Measurements from ENCODE around the gene NEDD4. TPM values are rescaled to one million over a fixed set of nuclear protein-coding genes. Genes with fewer than 3 reads are reported as not detected.

NEDD4 gene
- polyA plus RNA-seq, 3 donors: 1.2 to 3.8 (median 1.3) TPM

DNA sequence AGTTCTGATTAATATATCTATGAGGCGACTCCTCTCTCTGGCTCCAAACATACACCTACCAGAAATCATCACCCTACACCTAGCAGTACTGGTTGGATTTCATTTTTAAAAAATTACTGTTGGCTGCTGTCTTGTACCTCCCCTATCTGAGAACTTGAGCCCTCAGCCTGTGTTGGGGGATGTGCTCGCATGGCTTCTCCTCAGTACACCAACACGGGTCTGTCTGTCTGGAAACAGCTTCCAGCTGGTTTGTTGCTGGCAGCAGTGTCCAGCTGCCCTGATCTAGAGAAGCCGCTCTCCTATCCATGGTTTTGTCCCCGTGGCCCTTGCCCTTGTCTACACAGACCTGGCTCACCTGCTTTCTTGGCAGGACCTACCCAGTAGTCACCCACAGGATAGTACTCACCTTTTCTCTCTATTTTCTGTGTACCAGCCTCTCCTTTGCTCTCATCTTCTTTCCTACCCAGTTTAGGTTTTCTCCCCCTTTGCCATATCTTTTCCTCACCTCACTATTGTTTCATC, 43.2 kb upstream of the NEDD4 start:
- H3K9me3 ChIP-seq (replicated peaks in 1 of 2; ENCODE audit: control insufficient read depth in 1 of 2, insufficient read depth in 1 of 2, low read length in 2 of 2): no peaks in the 10 kb centered on the region
- peaks cover 0 to 3% (median 0%) of the 10 kb centered on the region in 7 donors for H3K9me3 Mint-ChIP-seq
- TF ChIP-seq, protein P1, sequence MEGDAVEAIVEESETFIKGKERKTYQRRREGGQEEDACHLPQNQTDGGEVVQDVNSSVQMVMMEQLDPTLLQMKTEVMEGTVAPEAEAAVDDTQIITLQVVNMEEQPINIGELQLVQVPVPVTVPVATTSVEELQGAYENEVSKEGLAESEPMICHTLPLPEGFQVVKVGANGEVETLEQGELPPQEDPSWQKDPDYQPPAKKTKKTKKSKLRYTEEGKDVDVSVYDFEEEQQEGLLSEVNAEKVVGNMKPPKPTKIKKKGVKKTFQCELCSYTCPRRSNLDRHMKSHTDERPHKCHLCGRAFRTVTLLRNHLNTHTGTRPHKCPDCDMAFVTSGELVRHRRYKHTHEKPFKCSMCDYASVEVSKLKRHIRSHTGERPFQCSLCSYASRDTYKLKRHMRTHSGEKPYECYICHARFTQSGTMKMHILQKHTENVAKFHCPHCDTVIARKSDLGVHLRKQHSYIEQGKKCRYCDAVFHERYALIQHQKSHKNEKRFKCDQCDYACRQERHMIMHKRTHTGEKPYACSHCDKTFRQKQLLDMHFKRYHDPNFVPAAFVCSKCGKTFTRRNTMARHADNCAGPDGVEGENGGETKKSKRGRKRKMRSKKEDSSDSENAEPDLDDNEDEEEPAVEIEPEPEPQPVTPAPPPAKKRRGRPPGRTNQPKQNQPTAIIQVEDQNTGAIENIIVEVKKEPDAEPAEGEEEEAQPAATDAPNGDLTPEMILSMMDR (IDR thresholded peaks at IDR 0.05): no peak
- H3K4me2 ChIP-seq (replicated peaks; ENCODE audit: extremely low read depth, low read length, poor library complexity, severe bottlenecking): no peak overlapping the region
- no peaks in the 10 kb centered on the region for H3K36me3 Mint-ChIP-seq
- intact Hi-C loops (cut with micrococcal nuclease): no loop called here
- H2AFZ ChIP-seq (ENCODE audit: insufficient read depth, low read depth, low read length, poor library complexity, severe bottlenecking): no peak overlapping the region
- no peaks in the 10 kb centered on the region for H4K20me1 ChIP-seq (ENCODE audit: insufficient read depth, low read length)
- no peaks in the 10 kb centered on the region for H3K27me3 ChIP-seq (ENCODE audit: control insufficient read depth in 2 of 2, insufficient read depth in 2 of 2, low read length in 2 of 2)
- no peaks in the 10 kb centered on the region for H3K79me2 ChIP-seq (ENCODE audit: insufficient read depth, low read length)
- no peak overlapping the region for H3K27ac ChIP-seq (ENCODE audit: low read depth in 1 of 2, low read length in 2 of 2)
- H3K4me1 ChIP-seq (ENCODE audit: control insufficient read depth in 1 of 2, insufficient read depth in 2 of 2, low read length in 2 of 2): no peaks in the 10 kb centered on the region
- no peak overlapping the region for H3K9ac ChIP-seq (ENCODE audit: insufficient read depth, low read length, poor library complexity, severe bottlenecking)
- H3K27me3 Mint-ChIP-seq (ENCODE audit: low read depth in 3 of 3): peaks cover 0 to 5% (median 2%) of the 10 kb centered on the region in 3 donors
- H3K4me3 ChIP-seq (replicated peaks in 1 of 3; ENCODE audit: low read depth in 2 of 3, low read length in 3 of 3): no peak overlapping the region
- H3K27ac Mint-ChIP-seq: no peak overlapping the region
- 94% methylated on average over 4 of the region's 5 CpGs for WGBS (ENCODE audit: insufficient coverage)
- H3K36me3 ChIP-seq (replicated peaks in 1 of 2; ENCODE audit: control insufficient read depth in 1 of 2, insufficient read depth in 2 of 2, low read length in 2 of 2): no peaks in the 10 kb centered on the region
- H3K4me3 Mint-ChIP-seq: no peak overlapping the region
- peaks cover 6% of the 10 kb centered on the region for H3K4me1 Mint-ChIP-seq
- DNase-seq: no peak

DNA sequence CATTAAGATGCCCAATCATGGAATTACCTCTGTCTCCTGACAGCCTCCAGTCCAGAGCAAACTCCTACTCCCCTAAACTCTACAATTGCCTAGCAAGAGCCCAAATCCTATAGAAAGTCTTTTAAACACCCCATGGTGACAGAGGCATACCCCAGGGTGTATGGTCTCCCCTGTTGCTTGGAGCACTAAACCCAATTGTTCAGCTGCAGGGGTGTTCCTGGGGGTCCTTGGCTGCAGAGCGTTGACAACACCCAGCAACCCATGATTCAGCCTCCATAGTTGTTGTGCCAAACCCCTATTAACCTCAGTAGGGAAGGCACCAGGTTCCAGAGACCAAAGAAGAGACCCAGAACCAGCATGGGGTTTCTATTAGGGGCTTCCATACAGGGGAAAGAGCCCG, 41.8 kb upstream of the NEDD4 start:
- 90% methylated on average over 1 of the region's 2 CpGs for WGBS (ENCODE audit: insufficient coverage)
- Histone ChIP-seq H3K4me1 (ENCODE audit: control insufficient read depth in 1 of 2, insufficient read depth in 2 of 2, low read length in 2 of 2) (no peaks in the 10 kb centered on the region), H3K4me3 (replicated peaks in 1 of 3; ENCODE audit: low read depth in 2 of 3, low read length in 3 of 3) (no peak overlapping the region), H3K36me3 (replicated peaks in 1 of 2; ENCODE audit: control insufficient read depth in 1 of 2, insufficient read depth in 2 of 2, low read length in 2 of 2) (no peaks in the 10 kb centered on the region), H3K9me3 (replicated peaks in 1 of 2; ENCODE audit: control insufficient read depth in 1 of 2, insufficient read depth in 1 of 2, low read length in 2 of 2) (no peaks in the 10 kb centered on the region), H3K9ac (ENCODE audit: insufficient read depth, low read length, poor library complexity, severe bottlenecking) (no peak overlapping the region), H4K20me1 (ENCODE audit: insufficient read depth, low read length) (no peaks in the 10 kb centered on the region), H3K27me3 (ENCODE audit: control insufficient read depth in 2 of 2, insufficient read depth in 2 of 2, low read length in 2 of 2) (no peaks in the 10 kb centered on the region), H3K27ac (ENCODE audit: low read depth in 1 of 2, low read length in 2 of 2) (no peak overlapping the region), H3K4me2 (replicated peaks; ENCODE audit: extremely low read depth, low read length, poor library complexity, severe bottlenecking) (no peak overlapping the region), H3K79me2 (ENCODE audit: insufficient read depth, low read length) (no peaks in the 10 kb centered on the region), H2AFZ (ENCODE audit: insufficient read depth, low read depth, low read length, poor library complexity, severe bottlenecking) (no peak overlapping the region)
- Mint-ChIP-seq H3K9me3 (peaks cover 0 to 3% (median 0%) of the 10 kb centered on the region in 7 donors), H3K4me3 (no peak overlapping the region), H3K27me3 (ENCODE audit: low read depth in 3 of 3) (peaks cover 0 to 3% (median 2%) of the 10 kb centered on the region in 3 donors), H3K4me1 (peaks cover 5% of the 10 kb centered on the region), H3K27ac (no peak overlapping the region), H3K36me3 (no peaks in the 10 kb centered on the region)
- no peak for DNase-seq
- TF ChIP-seq, protein P1 (IDR thresholded peaks at IDR 0.05): no peak
- intact Hi-C loops (cut with micrococcal nuclease): no loop called here
